ENCODE results near the gene TCL1B. TPM values are rescaled to one million over a fixed set of nuclear protein-coding genes. Genes with fewer than 3 reads are reported as not detected.
"Not testable (repeated sequence)": the region's sequence is repeated elsewhere in the genome, so short reads cannot be mapped to it uniquely, and the experiment has no call there.

The TCL1B gene
- total RNA-seq, 1 experiment from 2014 or later, result not detected

- Mint-ChIP-seq H3K4me3 (ENCODE audit: unreplicated experiment) (no peak overlapping the region), H3K27ac (ENCODE audit: unreplicated experiment) (no peak overlapping the region), H3K27me3 (ENCODE audit: insufficient read depth, unreplicated experiment) (peaks cover 22% of the 10 kb centered on the region), H3K9me3 (ENCODE audit: unreplicated experiment) (peaks cover 5% of the 10 kb centered on the region), H3K4me1 (ENCODE audit: low read depth, unreplicated experiment) (no peaks in the 10 kb centered on the region), H3K36me3 (ENCODE audit: insufficient read depth, unreplicated experiment) (no peaks in the 10 kb centered on the region)
- BruUV-seq (replicated peaks), result no TSS peak
- H3K4me3 ChIP-seq (ENCODE audit: low read depth, low read length), result no peak overlapping the region
- intact Hi-C loops (cut with micrococcal nuclease; ENCODE audit: unreplicated experiment), result no loop called here
- TF ChIP-seq CTCF (IDR thresholded peaks at IDR 0.05; ENCODE audit: insufficient read depth in 1 of 2, low read depth in 1 of 2, low read length in 1 of 2, severe bottlenecking in 1 of 2, unreplicated experiment in 1 of 2), result no peak
- CTCF ChIA-PET, result no interaction called here
- POLR2A ChIA-PET, result no interaction called here
- no peaks in the 10 kb centered on the region for H3K36me3 ChIP-seq (ENCODE audit: control insufficient read depth, insufficient read depth, low read length)
- H3K9me3 ChIP-seq, result no peaks in the 10 kb centered on the region
- no peak for DNase-seq
- H3K4me1 ChIP-seq, result no peaks in the 10 kb centered on the region
- H3K27me3 ChIP-seq (replicated peaks; ENCODE audit: control insufficient read depth, insufficient read depth, low read length), result no peaks in the 10 kb centered on the region
Measured at GRCh38 chr14:95727056-95727700, 41.0 kb downstream of the TCL1B start.

- POLR2A ChIA-PET, result not testable (repeated sequence)
Measured at GRCh38 chr14:95729402-95730028, 43.3 kb downstream of the TCL1B start.

GRCh38 chr14:95730126-95730525 lies 43.9 kb downstream of the TCL1B start:
- Mint-ChIP-seq H3K27ac (ENCODE audit: unreplicated experiment) (no peak overlapping the region), H3K4me3 (ENCODE audit: unreplicated experiment) (no peak overlapping the region), H3K27me3 (ENCODE audit: insufficient read depth, unreplicated experiment) (peaks cover 20% of the 10 kb centered on the region), H3K9me3 (ENCODE audit: unreplicated experiment) (no peaks in the 10 kb centered on the region), H3K4me1 (ENCODE audit: low read depth, unreplicated experiment) (no peaks in the 10 kb centered on the region), H3K36me3 (ENCODE audit: insufficient read depth, unreplicated experiment) (no peaks in the 10 kb centered on the region)
- H3K36me3 ChIP-seq (ENCODE audit: control insufficient read depth, insufficient read depth, low read length), result no peaks in the 10 kb centered on the region
- no peaks in the 10 kb centered on the region for H3K27me3 ChIP-seq (replicated peaks; ENCODE audit: control insufficient read depth, insufficient read depth, low read length)
- no peak for TF ChIP-seq CTCF (IDR thresholded peaks at IDR 0.05; ENCODE audit: insufficient read depth in 1 of 2, low read depth in 1 of 2, low read length in 1 of 2, severe bottlenecking in 1 of 2, unreplicated experiment in 1 of 2)
- intact Hi-C loops (cut with micrococcal nuclease; ENCODE audit: unreplicated experiment), result no loop called here
- BruUV-seq (replicated peaks), result no TSS peak
- H3K4me3 ChIP-seq (ENCODE audit: low read depth, low read length), result no peak overlapping the region
- no peaks in the 10 kb centered on the region for H3K9me3 ChIP-seq
- ChIA-PET POLR2A (no interaction called here), CTCF (no interaction called here)
- H3K4me1 ChIP-seq, result no peaks in the 10 kb centered on the region
- no peak for DNase-seq

More at GRCh38 chr14:95729402-95730028, 43.3 kb downstream of the TCL1B start:
- H3K4me1 ChIP-seq; H3K27ac Mint-ChIP-seq (ENCODE audit: unreplicated experiment); H3K36me3 Mint-ChIP-seq (ENCODE audit: insufficient read depth, unreplicated experiment); H3K4me1 Mint-ChIP-seq (ENCODE audit: low read depth, unreplicated experiment); H3K36me3 ChIP-seq (ENCODE audit: control insufficient read depth, insufficient read depth, low read length); H3K4me3 Mint-ChIP-seq (ENCODE audit: unreplicated experiment); DNase-seq; H3K9me3 Mint-ChIP-seq (ENCODE audit: unreplicated experiment); H3K27me3 ChIP-seq (replicated peaks; ENCODE audit: control insufficient read depth, insufficient read depth, low read length); intact Hi-C loops (cut with micrococcal nuclease; ENCODE audit: unreplicated experiment); CTCF ChIA-PET; BruUV-seq (replicated peaks); H3K4me3 ChIP-seq (ENCODE audit: low read depth, low read length); H3K9me3 ChIP-seq: not testable (repeated sequence)
- H3K27me3 Mint-ChIP-seq (ENCODE audit: insufficient read depth, unreplicated experiment), result peaks cover 20% of the 10 kb centered on the region
